SK-N-SH treated with all-trans-retinoic acid at 6 μM for 48 hours (cell line): ENCODE data around the gene PERM1.

Experiments
- CSDC2 ChIP-seq: fragments of 250-450 bp; sonication (Bioruptor Pico); IDR thresholded peaks from 2 replicates; pipeline ENCODE4 v1.5.0; 2020; ENCODE audit warnings: mild to moderate bottlenecking, moderate library complexity
- GLIS3 ChIP-seq: fragments of 250-450 bp; sonication (Bioruptor Pico); IDR thresholded peaks from 2 replicates; pipeline ENCODE4 v1.5.0; 2020; ENCODE audit warnings: mild to moderate bottlenecking, moderate library complexity
- PPARA ChIP-seq: fragments of 250-450 bp; sonication (Bioruptor Pico); IDR thresholded peaks from 2 replicates; pipeline ENCODE4 v1.5.0; 2020; ENCODE audit warnings: mild to moderate bottlenecking, borderline replicate concordance
- ZFP3 ChIP-seq: fragments of 250-450 bp; sonication (Bioruptor Pico); IDR thresholded peaks from 2 replicates; pipeline ENCODE4 v1.5.0; 2020; ENCODE audit warnings: mild to moderate bottlenecking, moderate library complexity
- ZNF8 ChIP-seq: fragments of 450-650 bp; formaldehyde crosslinking; IDR thresholded peaks from 2 replicates; pipeline ENCODE4 v1.5.0; 2020; ENCODE audit warnings: mild to moderate bottlenecking, moderate library complexity
- TF ChIP-seq, protein P1 (sequence below): fragments of 250-450 bp; sonication (Bioruptor Pico); IDR thresholded peaks from 2 replicates; pipeline ENCODE4 v1.5.1; 2020; ENCODE audit warnings: low read depth, mild to moderate bottlenecking, moderate library complexity
- TF ChIP-seq, protein P2 (sequence below): fragments of 250-450 bp; sonication (Bioruptor Pico); IDR thresholded peaks from 2 replicates; pipeline ENCODE4 v1.8.0; 2021; ENCODE audit warnings: low read depth, mild to moderate bottlenecking, moderate library complexity, borderline replicate concordance
- TF ChIP-seq, protein P3 (sequence below): fragments of 250-450 bp; sonication (Bioruptor Pico); IDR thresholded peaks from 2 replicates; pipeline ENCODE4 v1.5.1; 2021; ENCODE audit warnings: mild to moderate bottlenecking, moderate library complexity

DNA sequence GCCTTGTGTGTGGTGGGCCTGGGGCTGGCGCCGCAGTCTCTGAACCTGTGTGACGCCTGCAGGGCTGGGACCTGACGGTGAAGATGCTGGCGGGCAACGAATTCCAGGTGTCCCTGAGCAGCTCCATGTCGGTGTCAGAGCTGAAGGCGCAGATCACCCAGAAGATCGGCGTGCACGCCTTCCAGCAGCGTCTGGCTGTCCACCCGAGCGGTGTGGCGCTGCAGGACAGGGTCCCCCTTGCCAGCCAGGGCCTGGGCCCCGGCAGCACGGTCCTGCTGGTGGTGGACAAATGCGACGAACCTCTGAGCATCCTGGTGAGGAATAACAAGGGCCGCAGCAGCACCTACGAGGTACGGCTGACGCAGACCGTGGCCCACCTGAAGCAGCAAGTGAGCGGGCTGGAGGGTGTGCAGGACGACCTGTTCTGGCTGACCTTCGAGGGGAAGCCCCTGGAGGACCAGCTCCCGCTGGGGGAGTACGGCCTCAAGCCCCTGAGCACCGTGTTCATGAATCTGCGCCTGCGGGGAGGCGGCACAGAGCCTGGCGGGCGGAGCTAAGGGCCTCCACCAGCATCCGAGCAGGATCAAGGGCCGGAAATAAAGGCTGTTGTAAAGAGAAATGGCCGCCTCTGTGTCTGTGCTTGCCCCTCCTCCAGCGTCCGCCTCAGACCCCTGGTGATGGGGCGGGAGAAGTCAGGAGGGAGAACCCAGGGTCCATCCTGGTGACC is 32.2 kb upstream of the PERM1 start:
- TF ChIP-seq, protein P1, sequence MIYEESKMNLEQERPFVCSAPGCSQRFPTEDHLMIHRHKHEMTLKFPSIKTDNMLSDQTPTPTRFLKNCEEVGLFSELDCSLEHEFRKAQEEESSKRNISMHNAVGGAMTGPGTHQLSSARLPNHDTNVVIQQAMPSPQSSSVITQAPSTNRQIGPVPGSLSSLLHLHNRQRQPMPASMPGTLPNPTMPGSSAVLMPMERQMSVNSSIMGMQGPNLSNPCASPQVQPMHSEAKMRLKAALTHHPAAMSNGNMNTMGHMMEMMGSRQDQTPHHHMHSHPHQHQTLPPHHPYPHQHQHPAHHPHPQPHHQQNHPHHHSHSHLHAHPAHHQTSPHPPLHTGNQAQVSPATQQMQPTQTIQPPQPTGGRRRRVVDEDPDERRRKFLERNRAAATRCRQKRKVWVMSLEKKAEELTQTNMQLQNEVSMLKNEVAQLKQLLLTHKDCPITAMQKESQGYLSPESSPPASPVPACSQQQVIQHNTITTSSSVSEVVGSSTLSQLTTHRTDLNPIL (CRISPR knock-in tag) = no peak
- TF ChIP-seq GLIS3 (no peak), CSDC2 (CRISPR knock-in tag) (no peak), PPARA (CRISPR knock-in tag) (no peak), ZNF8 (CRISPR knock-in tag) (no peak), ZFP3 (no peak)
- TF ChIP-seq, protein P2, sequence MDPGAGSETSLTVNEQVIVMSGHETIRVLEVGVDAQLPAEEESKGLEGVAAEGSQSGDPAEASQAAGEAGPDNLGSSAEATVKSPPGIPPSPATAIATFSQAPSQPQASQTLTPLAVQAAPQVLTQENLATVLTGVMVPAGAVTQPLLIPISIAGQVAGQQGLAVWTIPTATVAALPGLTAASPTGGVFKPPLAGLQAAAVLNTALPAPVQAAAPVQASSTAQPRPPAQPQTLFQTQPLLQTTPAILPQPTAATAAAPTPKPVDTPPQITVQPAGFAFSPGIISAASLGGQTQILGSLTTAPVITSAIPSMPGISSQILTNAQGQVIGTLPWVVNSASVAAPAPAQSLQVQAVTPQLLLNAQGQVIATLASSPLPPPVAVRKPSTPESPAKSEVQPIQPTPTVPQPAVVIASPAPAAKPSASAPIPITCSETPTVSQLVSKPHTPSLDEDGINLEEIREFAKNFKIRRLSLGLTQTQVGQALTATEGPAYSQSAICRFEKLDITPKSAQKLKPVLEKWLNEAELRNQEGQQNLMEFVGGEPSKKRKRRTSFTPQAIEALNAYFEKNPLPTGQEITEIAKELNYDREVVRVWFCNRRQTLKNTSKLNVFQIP = no peak
- TF ChIP-seq, protein P3, sequence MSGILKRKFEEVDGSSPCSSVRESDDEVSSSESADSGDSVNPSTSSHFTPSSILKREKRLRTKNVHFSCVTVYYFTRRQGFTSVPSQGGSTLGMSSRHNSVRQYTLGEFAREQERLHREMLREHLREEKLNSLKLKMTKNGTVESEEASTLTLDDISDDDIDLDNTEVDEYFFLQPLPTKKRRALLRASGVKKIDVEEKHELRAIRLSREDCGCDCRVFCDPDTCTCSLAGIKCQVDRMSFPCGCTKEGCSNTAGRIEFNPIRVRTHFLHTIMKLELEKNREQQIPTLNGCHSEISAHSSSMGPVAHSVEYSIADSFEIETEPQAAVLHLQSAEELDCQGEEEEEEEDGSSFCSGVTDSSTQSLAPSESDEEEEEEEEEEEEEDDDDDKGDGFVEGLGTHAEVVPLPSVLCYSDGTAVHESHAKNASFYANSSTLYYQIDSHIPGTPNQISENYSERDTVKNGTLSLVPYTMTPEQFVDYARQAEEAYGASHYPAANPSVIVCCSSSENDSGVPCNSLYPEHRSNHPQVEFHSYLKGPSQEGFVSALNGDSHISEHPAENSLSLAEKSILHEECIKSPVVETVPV = no peak
